Effector memory CD4-positive, alpha-beta T cell (primary cell): ENCODE results near the gene ZNHIT1.
"Not testable (repeated sequence)": the region's sequence is repeated elsewhere in the genome, so short reads cannot be mapped to it uniquely, and the experiment has no call there.

Experiments
- DNase-seq, 3 donors: peaks; one replicate each; pipeline ENCODE4 v3.0.0-alpha.2; 2020
- H3K27ac ChIP-seq: 2 replicates; pipeline ENCODE4 v1.7.0; 2013; ENCODE audit warnings: mild to moderate bottlenecking, low read length, moderate library complexity; ENCODE audit not compliant: insufficient read depth, poor library complexity, severe bottlenecking
- H3K27me3 ChIP-seq: replicated peaks from 2 replicates; pipeline ENCODE4 v1.7.0; 2013; ENCODE audit warnings: mild to moderate bottlenecking, low read length; ENCODE audit not compliant: insufficient read depth, control insufficient read depth, poor library complexity, severe bottlenecking
- H3K36me3 ChIP-seq: 2 replicates; pipeline ENCODE4 v1.7.0; 2013; ENCODE audit warnings: mild to moderate bottlenecking, low read length, moderate library complexity; ENCODE audit not compliant: control insufficient read depth, insufficient read depth
- H3K4me1 ChIP-seq: 2 replicates; pipeline ENCODE4 v1.7.0; 2013; ENCODE audit warnings: low read length, mild to moderate bottlenecking; ENCODE audit not compliant: control insufficient read depth, insufficient read depth, poor library complexity, severe bottlenecking
- H3K4me3 ChIP-seq: 2 replicates; pipeline ENCODE4 v1.7.0; 2013; ENCODE audit warnings: low read length, low read depth, mild to moderate bottlenecking; ENCODE audit not compliant: insufficient read depth, poor library complexity, severe bottlenecking
- H3K9me3 ChIP-seq: 2 replicates; pipeline ENCODE4 v1.7.0; 2013; ENCODE audit warnings: mild to moderate bottlenecking, low read length, moderate library complexity; ENCODE audit not compliant: control insufficient read depth

ZNHIT1 gene

GRCh38 chr7:101189109-101189508 is 28.9 kb upstream of the ZNHIT1 start:
- no peaks in the 10 kb centered on the region for H3K27me3 ChIP-seq
- no peaks in the 10 kb centered on the region for H3K36me3 ChIP-seq
- H3K9me3 ChIP-seq, result no peaks in the 10 kb centered on the region
- H3K27ac ChIP-seq, result no peak overlapping the region
- no peaks in the 10 kb centered on the region for H3K4me1 ChIP-seq
- no peak for DNase-seq
- H3K4me3 ChIP-seq, result no peak overlapping the region

GRCh38 chr7:101195884-101196283 is 22.1 kb upstream of the ZNHIT1 start:
- H3K4me3 ChIP-seq, result no peak overlapping the region
- no peaks in the 10 kb centered on the region for H3K4me1 ChIP-seq
- H3K36me3 ChIP-seq, result no peaks in the 10 kb centered on the region
- H3K9me3 ChIP-seq, result no peaks in the 10 kb centered on the region
- DNase-seq, result no peak
- peaks cover 10% of the 10 kb centered on the region for H3K27me3 ChIP-seq
- H3K27ac ChIP-seq, result no peak overlapping the region

GRCh38 chr7:101197991-101198390 is 20.0 kb upstream of the ZNHIT1 start:
- H3K27me3 ChIP-seq, result peaks cover 20% of the 10 kb centered on the region
- no peak overlapping the region for H3K4me3 ChIP-seq
- DNase-seq, result no peak
- H3K36me3 ChIP-seq, result no peaks in the 10 kb centered on the region
- no peak overlapping the region for H3K27ac ChIP-seq
- H3K9me3 ChIP-seq, result no peaks in the 10 kb centered on the region
- peaks cover 5% of the 10 kb centered on the region for H3K4me1 ChIP-seq

- Histone ChIP-seq H3K9me3 (no peaks in the 10 kb centered on the region), H3K27me3 (peaks cover 22% of the 10 kb centered on the region), H3K27ac (no peak overlapping the region), H3K4me3 (no peak overlapping the region), H3K36me3 (no peaks in the 10 kb centered on the region), H3K4me1 (peaks cover 5% of the 10 kb centered on the region)
- no peak for DNase-seq
These were observed 19.5 kb upstream of the ZNHIT1 start for GRCh38 chr7:101198476-101198875.

- not testable (repeated sequence) for H3K9me3 ChIP-seq, DNase-seq, H3K4me3 ChIP-seq, H3K4me1 ChIP-seq, H3K36me3 ChIP-seq, H3K27ac ChIP-seq
- peaks cover 23% of the 10 kb centered on the region for H3K27me3 ChIP-seq
These were observed 18.4 kb upstream of the ZNHIT1 start for GRCh38 chr7:101199522-101199921.

GRCh38 chr7:101200504-101200861 is 17.5 kb upstream of the ZNHIT1 start:
- DNase-seq, result no peak
- no peaks in the 10 kb centered on the region for H3K9me3 ChIP-seq
- H3K4me3 ChIP-seq, result no peak overlapping the region
- H3K27me3 ChIP-seq, result peaks cover 23% of the 10 kb centered on the region
- H3K27ac ChIP-seq, result no peak overlapping the region
- H3K4me1 ChIP-seq, result peaks cover 5% of the 10 kb centered on the region
- H3K36me3 ChIP-seq, result no peaks in the 10 kb centered on the region

GRCh38 chr7:101200862-101201599 is 16.9 kb upstream of the ZNHIT1 start, which contains the start of gene MOGAT3:
TSS of gene MOGAT3 (minus strand) at chr7:101201036. CDS start at chr7:101200854, 182 bp downstream.
- Histone ChIP-seq H3K4me3 (no peak within 1 kb of the TSS), H3K4me1 (peaks cover 5% of the 10 kb centered on the region), H3K9me3 (no peaks in the 10 kb centered on the region), H3K27ac (no peak within 1 kb of the TSS), H3K36me3 (peaks cover under 1% of the 10 kb centered on the region), H3K27me3 (peaks cover 23% of the 10 kb centered on the region)
- no peak for DNase-seq

GRCh38 chr7:101201695-101202602 is 16.0 kb upstream of the ZNHIT1 start:
- Histone ChIP-seq H3K4me1 (peaks cover 5% of the 10 kb centered on the region), H3K9me3 (no peaks in the 10 kb centered on the region), H3K27me3 (peaks cover 23% of the 10 kb centered on the region), H3K4me3 (no peak overlapping the region), H3K36me3 (peaks cover 6% of the 10 kb centered on the region), H3K27ac (no peak overlapping the region)
- no peak for DNase-seq

GRCh38 chr7:101202603-101202918 is 15.4 kb upstream of the ZNHIT1 start:
- no peak overlapping the region for H3K27ac ChIP-seq
- peaks cover 6% of the 10 kb centered on the region for H3K36me3 ChIP-seq
- no peaks in the 10 kb centered on the region for H3K9me3 ChIP-seq
- no peak for DNase-seq
- H3K27me3 ChIP-seq, result peaks cover 23% of the 10 kb centered on the region
- H3K4me1 ChIP-seq, result peaks cover 5% of the 10 kb centered on the region
- no peak overlapping the region for H3K4me3 ChIP-seq
